Endothelial cell of umbilical vein (primary cell): ENCODE data around the gene PRLR. TPM values are rescaled to one million over a fixed set of nuclear protein-coding genes. Genes with fewer than 3 reads are reported as not detected.

Experiments used
- BruUV-seq: library from RNA; stranded (reverse); fragments of 400-500 nt; replicated peaks from 2 replicates; lab custom pipeline; 2021; lab: Mats Ljungman, UMichigan
- CTCF ChIA-PET: fragments of 300-600, 350-600 bp; sonication (Branson Sonifier 250); formaldehyde crosslinking; loops from one replicate; lab custom pipeline; 2021; ENCODE audit warnings: antibody characterized with exemption, inconsistent platforms; lab: Charles Lee
- POLR2A ChIA-PET: fragments of 300-600, 350-600 bp; sonication (Branson Sonifier 250); formaldehyde crosslinking; loops from one replicate; lab custom pipeline; 2021; ENCODE audit warnings: antibody characterized with exemption, inconsistent platforms; lab: Charles Lee
- DNase-seq: peaks from one replicate; pipeline ENCODE4 v3.0.0-alpha.2; 2011; ENCODE audit warnings: low read depth, low spot score
- FAIRE-seq: peaks from 2 replicates; lab custom pipeline; 2011; peaks lifted over from hg19 to GRCh38; lab: Jason Lieb, UNC
- H2AFZ ChIP-seq: 2 replicates; pipeline ENCODE4 v1.6.0; 2012; ENCODE audit warnings: low read depth, low read length, control low read depth, inconsistent platforms
- H3K27ac ChIP-seq: 2 replicates; pipeline ENCODE4 v1.5.1; 2011; ENCODE audit warnings: low read depth, mild to moderate bottlenecking, control low read depth, low read length, moderate library complexity; ENCODE audit not compliant: insufficient read depth
- H3K27me3 ChIP-seq, 2 experiments: 2 replicates each; pipeline versions ENCODE4 v1.6.0 to v1.6.1; 2011; ENCODE audit warnings: low read length in 2 of 2, mixed read lengths in 1 of 2; ENCODE audit not compliant: control insufficient read depth in 2 of 2, insufficient read depth in 2 of 2
- H3K36me3 ChIP-seq, 2 experiments: 2 replicates in 1 of 2; 3 replicates in 1 of 2; pipeline ENCODE4 v1.5.1; 2011; ENCODE audit warnings: low read length in 2 of 2, mild to moderate bottlenecking in 1 of 2, moderate library complexity in 1 of 2; ENCODE audit not compliant: control insufficient read depth in 2 of 2, insufficient read depth in 2 of 2; ENCODE audit errors: extremely low read depth in 1 of 2
- H3K4me1 ChIP-seq: 3 replicates; pipeline ENCODE4 v1.5.1; 2011; ENCODE audit warnings: mild to moderate bottlenecking, low read length; ENCODE audit not compliant: control insufficient read depth, insufficient read depth; ENCODE audit errors: extremely low read depth
- H3K4me2 ChIP-seq: 2 replicates; pipeline ENCODE4 v1.6.1; 2011; ENCODE audit warnings: low read length, control low read depth, mixed read lengths; ENCODE audit not compliant: insufficient read depth
- H3K4me3 ChIP-seq, 3 experiments: fragments of 200-600 bp in 1 of 3; sonication (generic), shearing (Covaris generic) in 1 of 3; replicated peaks in 1 of 3; 2 replicates each; pipeline ENCODE4 v1.5.1; 2011 to 2016; ENCODE audit warnings: control low read depth in 3 of 3, low read length in 3 of 3, mild to moderate bottlenecking in 2 of 3, inconsistent platforms in 1 of 3, low read depth in 1 of 3, moderate library complexity in 1 of 3; ENCODE audit not compliant: insufficient read depth in 1 of 3
- H3K79me2 ChIP-seq: 2 replicates; pipeline ENCODE4 v1.6.0; 2012; ENCODE audit warnings: low read length, inconsistent platforms; ENCODE audit not compliant: control insufficient read depth, insufficient read depth
- H3K9ac ChIP-seq: replicated peaks from 2 replicates; pipeline ENCODE3; 2011; ENCODE audit warnings: low read length, control low read depth; ENCODE audit not compliant: insufficient read depth; ENCODE audit errors: extremely low read depth
- H3K9me1 ChIP-seq: replicated peaks from 3 replicates; pipeline ENCODE4 v1.6.0; 2011; ENCODE audit warnings: mild to moderate bottlenecking, low read length; ENCODE audit not compliant: control insufficient read depth, insufficient read depth; ENCODE audit errors: extremely low read depth
- H3K9me3 ChIP-seq: replicated peaks from 2 replicates; pipeline ENCODE4 v1.5.1; 2012; ENCODE audit warnings: low read length, inconsistent platforms; ENCODE audit not compliant: control insufficient read depth, insufficient read depth
- H4K20me1 ChIP-seq: replicated peaks from 2 replicates; pipeline ENCODE3; 2011; ENCODE audit warnings: mild to moderate bottlenecking, low read length; ENCODE audit not compliant: control insufficient read depth, insufficient read depth; ENCODE audit errors: extremely low read depth
- EZH2 ChIP-seq: IDR thresholded peaks from 2 replicates; pipeline ENCODE4 v1.6.1; 2012; ENCODE audit warnings: borderline replicate concordance, low read depth, mild to moderate bottlenecking, moderate library complexity, low read length, inconsistent platforms; ENCODE audit not compliant: severe bottlenecking
- JUN ChIP-seq: IDR thresholded peaks from 2 replicates; pipeline ENCODE4 v1.6.1; 2011; ENCODE audit warnings: borderline replicate concordance, low read depth; ENCODE audit not compliant: insufficient read length, insufficient read depth
- MAX ChIP-seq: IDR thresholded peaks from 2 replicates; pipeline ENCODE4 v1.6.1; 2011; ENCODE audit not compliant: insufficient read depth, insufficient read length
- MYC ChIP-seq: IDR thresholded peaks from one replicate; pipeline ENCODE4 v1.6.1; 2011; ENCODE audit warnings: mild to moderate bottlenecking, low read depth, low read length
- POLR2A ChIP-seq: IDR thresholded peaks from 2 replicates; pipeline ENCODE4 v1.6.1; 2012; ENCODE audit warnings: low read depth, mild to moderate bottlenecking, control low read depth, low read length
- dilution Hi-C: fragments of 300-500 bp; cut with MboI; formaldehyde crosslinking; loops from one replicate; pipeline ENCODE4 v1.15.0; 2019; ENCODE audit warnings: low sequenced_read_pairs; ENCODE audit not compliant: extremely low pct_ligation_motif_present
- intact Hi-C: fragments of 100-400 bp; cut with micrococcal nuclease; formaldehyde crosslinking; loops from one replicate; pipeline ENCODE4 v1.10.0; 2022
- polyA plus RNA-seq, 4 experiments: library from polyadenylated mRNA; depleted of rRNA in 3 of 4; stranded (reverse) in 3 of 4; unstranded in 1 of 4; fragments of >200 nt; gene quantifications; 2 replicates each; pipeline versions ENCODE4 v1.2.1 to v1.2.3, GENCODE V29; 2011 to 2012; ENCODE audit warnings: missing spikeins in 1 of 4
- total RNA-seq: library from RNA; stranded (reverse); gene quantifications from 2 replicates; pipeline ENCODE4 v1.2.3, GENCODE V29; 2021

Gene PRLR
- total and polyA plus RNA-seq, 2 donors (not counting 3 experiments of a cell fraction or from before 2014, with no cell fraction given): not detected

- H3K4me3 ChIP-seq: no peak overlapping the region
- no peaks in the 10 kb centered on the region for H3K79me2 ChIP-seq
- no peaks in the 10 kb centered on the region for H3K36me3 ChIP-seq
- H3K27ac ChIP-seq: no peak overlapping the region
- no peaks in the 10 kb centered on the region for H3K9me3 ChIP-seq
- FAIRE-seq (no peak), DNase-seq (no peak)
- no peak overlapping the region for H3K9ac ChIP-seq
- H4K20me1 ChIP-seq: no peaks in the 10 kb centered on the region
- TF ChIP-seq MYC (no peak), EZH2 (no peak)
- H3K4me2 ChIP-seq: no peak overlapping the region
- H3K9me1 ChIP-seq: no peaks in the 10 kb centered on the region
- H2AFZ ChIP-seq: no peak overlapping the region
- CTCF ChIA-PET: no interaction called here
- POLR2A ChIA-PET: no interaction called here
- BruUV-seq: no TSS peak
- H3K27me3 ChIP-seq: no peaks in the 10 kb centered on the region
- H3K4me1 ChIP-seq: no peaks in the 10 kb centered on the region
- intact Hi-C loops (no loop called here), dilution Hi-C loops (no loop called here)
Observed at GRCh38 chr5:35122819-35123218, 107.5 kb downstream of the PRLR start.

- no peak for DNase-seq
- no TSS peak for BruUV-seq
- Histone ChIP-seq H3K27ac (no peak overlapping the region), H3K36me3 (no peaks in the 10 kb centered on the region), H2AFZ (no peak overlapping the region), H3K9me1 (no peaks in the 10 kb centered on the region), H3K4me3 (no peak overlapping the region), H3K4me1 (no peaks in the 10 kb centered on the region), H3K4me2 (no peak overlapping the region), H3K9me3 (no peaks in the 10 kb centered on the region), H3K9ac (no peak overlapping the region), H4K20me1 (no peaks in the 10 kb centered on the region), H3K27me3 (no peaks in the 10 kb centered on the region), H3K79me2 (no peaks in the 10 kb centered on the region)
- FAIRE-seq: no peak
- intact Hi-C loops (no loop called here), dilution Hi-C loops (no loop called here)
- ChIA-PET POLR2A (no interaction called here), CTCF (no interaction called here)
- TF ChIP-seq JUN (no peak), POLR2A (no peak), MYC (no peak), MAX (no peak)
Observed at GRCh38 chr5:35120715-35121114, 109.6 kb downstream of the PRLR start.
